NCI-H446 (cell line): ENCODE measurements around the gene KIAA0408.
"Not testable (repeated sequence)": the region's sequence is repeated elsewhere in the genome, so short reads cannot be mapped to it uniquely, and the experiment has no call there.

ENCODE experiments used
- DNase-seq, 2 experiments: peaks; one replicate each; lab custom pipeline; 2025; lab: John Stamatoyannopoulos, UW

Gene KIAA0408

DNA sequence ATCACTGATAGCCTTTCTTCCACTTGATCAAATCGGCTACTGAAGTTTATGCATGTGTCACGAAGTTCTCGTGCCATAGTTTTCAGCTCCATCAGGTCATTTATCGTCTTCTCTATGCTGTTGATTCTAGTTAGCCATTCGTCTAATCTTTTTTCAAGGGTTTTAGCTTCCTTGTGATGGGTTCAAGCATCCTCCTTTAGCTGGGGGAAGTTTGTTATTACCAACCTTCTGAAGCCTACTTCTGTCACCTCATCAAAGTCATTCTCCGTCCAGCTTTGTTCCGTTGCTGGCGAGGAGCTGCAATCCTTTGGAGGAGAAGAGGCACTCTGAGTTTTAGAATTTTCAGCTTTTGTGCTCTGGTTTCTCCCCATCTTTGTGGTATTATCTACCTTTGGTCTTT is 47.2 kb downstream of the KIAA0408 start:
- DNase-seq = not testable (repeated sequence)
